Astrocyte (in vitro differentiated cells and primary cell): ENCODE results near the gene ATP2C2.

Experiments used
- CTCF ChIP-seq: IDR thresholded peaks from 2 replicates; pipeline ENCODE4 v1.5.1; 2011; ENCODE audit warnings: low read depth, mild to moderate bottlenecking, inconsistent platforms, low read length, moderate library complexity; ENCODE audit not compliant: insufficient read depth
- EZH2 ChIP-seq: IDR thresholded peaks from 2 replicates; pipeline ENCODE4 v1.6.1; 2012; ENCODE audit warnings: mild to moderate bottlenecking, low read length, inconsistent platforms; ENCODE audit not compliant: insufficient read depth

- TF ChIP-seq CTCF, result no peak
- no peak for TF ChIP-seq EZH2
Observed at GRCh38 chr16:84504420-84505248, 136.3 kb downstream of the ATP2C2 start, which contains the start of gene MEAK7.
